DND-41 (cell line): ENCODE measurements around the gene NDUFB2.

Experiments used
- ATAC-seq: fragments of 200-7000 bp; cut with Tn5 transposase; 3 replicates; pipeline ENCODE4 v1.9.1; 2021; ENCODE audit warnings: low read depth; ENCODE audit not compliant: insufficient read depth
- DNase-seq: peaks from one replicate; pipeline ENCODE4 v3.0.0-alpha.2; 2020
- H2AFZ ChIP-seq: 2 replicates; pipeline ENCODE4 v1.6.0; 2012; ENCODE audit warnings: low read depth, low read length
- H3K27ac ChIP-seq: 2 replicates; pipeline ENCODE4 v1.5.1; 2012; ENCODE audit warnings: low read length, inconsistent platforms
- H3K27me3 ChIP-seq: fragments of 200-600 bp; sonication (generic); 2 replicates; pipeline ENCODE4 v1.6.0; 2012; ENCODE audit warnings: low read length, mild to moderate bottlenecking, inconsistent platforms; ENCODE audit not compliant: insufficient read depth, poor library complexity
- H3K36me3 ChIP-seq: 2 replicates; pipeline ENCODE4 v1.5.1; 2012; ENCODE audit warnings: low read length, inconsistent platforms; ENCODE audit not compliant: insufficient read depth
- H3K4me1 ChIP-seq: 2 replicates; pipeline ENCODE4 v1.5.1; 2012; ENCODE audit warnings: mild to moderate bottlenecking, low read length; ENCODE audit not compliant: insufficient read depth
- H3K4me2 ChIP-seq: 2 replicates; pipeline ENCODE4 v1.6.0; 2012; ENCODE audit warnings: mild to moderate bottlenecking, moderate library complexity, low read length, inconsistent platforms; ENCODE audit not compliant: insufficient read depth
- H3K4me3 ChIP-seq, 2 experiments: fragments of 200-600 bp in 1 of 2; shearing (Covaris generic) in 1 of 2; 2 replicates each; pipeline ENCODE4 v1.5.1; 2012 to 2016; ENCODE audit warnings: inconsistent platforms in 2 of 2, low read length in 2 of 2, mild to moderate bottlenecking in 2 of 2, low read depth in 1 of 2, moderate library complexity in 1 of 2
- H3K79me2 ChIP-seq: 2 replicates; pipeline ENCODE4 v1.6.0; 2012; ENCODE audit warnings: low read length, inconsistent platforms; ENCODE audit not compliant: insufficient read depth
- H3K9ac ChIP-seq: 2 replicates; pipeline ENCODE4 v1.6.0; 2012; ENCODE audit warnings: low read depth, mild to moderate bottlenecking, inconsistent platforms, low read length, moderate library complexity
- H3K9me3 ChIP-seq: 2 replicates; pipeline ENCODE4 v1.5.1; 2012; ENCODE audit warnings: low read length, moderate library complexity, mild to moderate bottlenecking, inconsistent platforms; ENCODE audit not compliant: insufficient read depth, severe bottlenecking
- H4K20me1 ChIP-seq: 2 replicates; pipeline ENCODE4 v1.6.0; 2012; ENCODE audit warnings: low read length; ENCODE audit not compliant: insufficient read depth
- CTCF ChIP-seq: IDR thresholded peaks from 2 replicates; pipeline ENCODE4 v1.5.1; 2012; ENCODE audit warnings: borderline replicate concordance, low read length, moderate library complexity, mild to moderate bottlenecking; ENCODE audit not compliant: poor library complexity, severe bottlenecking; ENCODE audit errors: extremely low read depth
- EZH2 ChIP-seq: IDR thresholded peaks from 3 replicates; pipeline ENCODE4 v1.6.1; 2012; ENCODE audit warnings: borderline replicate concordance, low read depth, mild to moderate bottlenecking, moderate library complexity, low read length, inconsistent platforms; ENCODE audit not compliant: severe bottlenecking

NDUFB2 gene

GRCh38 chr7:140723006-140723405, 26.5 kb downstream of the NDUFB2 start:
- H3K36me3 ChIP-seq = peaks cover 14% of the 10 kb centered on the region
- H3K27ac ChIP-seq = no peak overlapping the region
- no peak overlapping the region for H3K4me3 ChIP-seq
- TF ChIP-seq CTCF (no peak), EZH2 (no peak)
- no peak overlapping the region for H3K9ac ChIP-seq
- no peaks in the 10 kb centered on the region for H3K27me3 ChIP-seq
- no peak overlapping the region for H3K4me2 ChIP-seq
- H2AFZ ChIP-seq = no peak overlapping the region
- ATAC-seq (no peak), DNase-seq (no peak)
- H4K20me1 ChIP-seq = no peaks in the 10 kb centered on the region
- no peaks in the 10 kb centered on the region for H3K79me2 ChIP-seq
- no peaks in the 10 kb centered on the region for H3K9me3 ChIP-seq
- H3K4me1 ChIP-seq = no peaks in the 10 kb centered on the region

GRCh38 chr7:140723574-140723973, 27.1 kb downstream of the NDUFB2 start:
- Histone ChIP-seq H3K36me3 (peaks cover 14% of the 10 kb centered on the region), H3K4me1 (no peaks in the 10 kb centered on the region)
- no peak for ATAC-seq

GRCh38 chr7:140724706-140725105, 28.2 kb downstream of the NDUFB2 start:
- Histone ChIP-seq H3K36me3 (peaks cover 18% of the 10 kb centered on the region), H4K20me1 (no peaks in the 10 kb centered on the region), H3K9me3 (no peaks in the 10 kb centered on the region), H3K79me2 (no peaks in the 10 kb centered on the region), H3K4me2 (no peak overlapping the region), H2AFZ (no peak overlapping the region), H3K9ac (no peak overlapping the region), H3K27ac (no peak overlapping the region), H3K27me3 (no peaks in the 10 kb centered on the region), H3K4me3 (no peak overlapping the region), H3K4me1 (no peaks in the 10 kb centered on the region)
- TF ChIP-seq EZH2 = no peak
- no peak for TF ChIP-seq CTCF
- DNase-seq (no peak), ATAC-seq (no peak)

More at GRCh38 chr7:140723574-140723973, 27.1 kb downstream of the NDUFB2 start:
- H3K4me3 ChIP-seq = no peak overlapping the region
- no peaks in the 10 kb centered on the region for H3K9me3 ChIP-seq
- no peak overlapping the region for H3K4me2 ChIP-seq
- TF ChIP-seq CTCF = no peak
- no peak for TF ChIP-seq EZH2
- DNase-seq = no peak
- no peak overlapping the region for H2AFZ ChIP-seq
- no peaks in the 10 kb centered on the region for H3K27me3 ChIP-seq
- H3K27ac ChIP-seq = no peak overlapping the region
- no peaks in the 10 kb centered on the region for H3K79me2 ChIP-seq
- no peak overlapping the region for H3K9ac ChIP-seq
- H4K20me1 ChIP-seq = no peaks in the 10 kb centered on the region

- H2AFZ ChIP-seq = no peak overlapping the region
- ATAC-seq = 0 out of 3 replicates have a peak, but pooled peaks have one; percentile 35
Measured at GRCh38 chr7:140726281-140726680, 29.8 kb downstream of the NDUFB2 start.

More at GRCh38 chr7:140726281-140726680, 29.8 kb downstream of the NDUFB2 start:
- H3K36me3 ChIP-seq = peaks cover 21% of the 10 kb centered on the region
- no peak overlapping the region for H3K9ac ChIP-seq
- H4K20me1 ChIP-seq = no peaks in the 10 kb centered on the region
- no peak for DNase-seq
- no peaks in the 10 kb centered on the region for H3K9me3 ChIP-seq
- no peak overlapping the region for H3K4me2 ChIP-seq
- no peaks in the 10 kb centered on the region for H3K79me2 ChIP-seq
- TF ChIP-seq EZH2 (no peak), CTCF (peak; percentile 52)
- no peak overlapping the region for H3K4me3 ChIP-seq
- no peaks in the 10 kb centered on the region for H3K4me1 ChIP-seq
- no peak overlapping the region for H3K27ac ChIP-seq
- no peaks in the 10 kb centered on the region for H3K27me3 ChIP-seq
